VCaP (cell line): ENCODE results near the gene ADD2.
A peak's percentile ranks its signal among the peaks of the same experiment; 100 is the strongest.

Experiments
- H3K27ac ChIP-seq: fragments of 450-650 bp; 2 replicates; pipeline ENCODE4 v1.5.1; 2017
- TF ChIP-seq, protein P1 (sequence below): fragments of 450-650 bp; conservative IDR thresholded peaks from 2 replicates; pipeline ENCODE4 v1.5.1; 2017; ENCODE audit warnings: mild to moderate bottlenecking, moderate library complexity

ADD2 gene

DNA sequence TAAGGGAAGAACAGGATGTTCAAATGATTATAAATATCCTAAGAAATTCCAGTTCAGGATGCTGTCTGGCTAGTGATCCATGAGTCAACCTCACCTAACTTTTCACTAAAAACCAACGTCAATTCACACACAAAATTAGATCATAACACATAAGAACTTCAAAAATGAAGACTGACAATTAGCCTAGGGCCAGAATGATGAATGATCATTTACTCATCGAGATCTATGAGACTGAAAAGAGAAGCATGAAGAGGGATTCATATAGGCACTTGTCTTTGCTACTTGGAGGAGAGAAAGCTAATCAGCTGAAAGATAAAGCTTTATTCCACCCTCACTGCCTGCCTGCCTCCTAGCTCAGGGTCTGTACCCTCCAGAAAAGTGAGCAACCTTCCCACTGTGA is 29.8 kb downstream of the ADD2 start:
- TF ChIP-seq, protein P1, sequence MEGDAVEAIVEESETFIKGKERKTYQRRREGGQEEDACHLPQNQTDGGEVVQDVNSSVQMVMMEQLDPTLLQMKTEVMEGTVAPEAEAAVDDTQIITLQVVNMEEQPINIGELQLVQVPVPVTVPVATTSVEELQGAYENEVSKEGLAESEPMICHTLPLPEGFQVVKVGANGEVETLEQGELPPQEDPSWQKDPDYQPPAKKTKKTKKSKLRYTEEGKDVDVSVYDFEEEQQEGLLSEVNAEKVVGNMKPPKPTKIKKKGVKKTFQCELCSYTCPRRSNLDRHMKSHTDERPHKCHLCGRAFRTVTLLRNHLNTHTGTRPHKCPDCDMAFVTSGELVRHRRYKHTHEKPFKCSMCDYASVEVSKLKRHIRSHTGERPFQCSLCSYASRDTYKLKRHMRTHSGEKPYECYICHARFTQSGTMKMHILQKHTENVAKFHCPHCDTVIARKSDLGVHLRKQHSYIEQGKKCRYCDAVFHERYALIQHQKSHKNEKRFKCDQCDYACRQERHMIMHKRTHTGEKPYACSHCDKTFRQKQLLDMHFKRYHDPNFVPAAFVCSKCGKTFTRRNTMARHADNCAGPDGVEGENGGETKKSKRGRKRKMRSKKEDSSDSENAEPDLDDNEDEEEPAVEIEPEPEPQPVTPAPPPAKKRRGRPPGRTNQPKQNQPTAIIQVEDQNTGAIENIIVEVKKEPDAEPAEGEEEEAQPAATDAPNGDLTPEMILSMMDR = no peak
- H3K27ac ChIP-seq = peak overlapping the region; percentile 34; the same call in 1 of the 2 replicates

DNA sequence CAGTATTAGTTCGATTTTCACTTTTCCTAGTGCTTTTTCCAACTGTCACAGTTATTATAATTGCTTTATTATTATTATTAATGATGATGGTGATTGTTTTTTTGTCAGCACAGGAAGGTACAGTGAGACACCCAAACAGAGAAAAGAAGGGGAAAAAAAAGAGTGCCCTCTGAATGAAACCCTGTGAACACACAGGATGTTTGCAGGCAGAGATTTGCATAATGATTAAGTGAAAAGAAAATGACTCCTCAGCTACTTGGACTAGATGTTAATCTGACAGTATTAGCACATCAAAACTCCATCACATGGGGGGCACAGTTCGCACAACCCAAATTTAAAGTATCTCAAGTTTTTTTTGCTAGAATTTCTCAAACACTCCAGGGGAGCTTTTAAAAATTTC is 32.9 kb downstream of the ADD2 start:
- H3K27ac ChIP-seq = no peak overlapping the region
- TF ChIP-seq, protein P1 = no peak

DNA sequence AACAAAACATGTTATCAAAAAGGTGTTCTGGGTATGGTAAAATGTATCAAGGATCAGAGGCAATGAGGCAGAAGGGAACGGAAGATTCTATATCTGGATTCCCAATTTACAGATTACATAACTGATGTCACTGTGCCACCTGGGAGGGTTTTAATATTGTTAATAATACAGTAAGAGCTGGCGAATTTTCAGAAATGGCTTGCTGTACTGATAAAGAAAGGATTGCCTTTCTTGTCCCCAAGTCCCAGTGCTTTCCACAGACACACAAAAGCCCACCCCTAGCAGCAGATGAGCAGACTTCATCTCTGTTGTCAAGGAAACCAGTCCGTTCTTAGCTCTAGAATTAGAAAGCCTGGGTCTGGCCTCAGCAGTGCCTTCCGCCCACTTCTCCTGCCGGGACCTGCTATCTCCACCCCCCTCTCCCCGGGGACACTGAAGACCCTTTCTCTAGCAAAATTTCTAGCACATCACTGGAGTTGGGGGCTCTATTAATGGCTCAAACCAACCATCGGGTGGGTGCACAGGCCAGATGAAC is 34.3 kb downstream of the ADD2 start:
- TF ChIP-seq, protein P1 = no peak
- no peak overlapping the region for H3K27ac ChIP-seq

DNA sequence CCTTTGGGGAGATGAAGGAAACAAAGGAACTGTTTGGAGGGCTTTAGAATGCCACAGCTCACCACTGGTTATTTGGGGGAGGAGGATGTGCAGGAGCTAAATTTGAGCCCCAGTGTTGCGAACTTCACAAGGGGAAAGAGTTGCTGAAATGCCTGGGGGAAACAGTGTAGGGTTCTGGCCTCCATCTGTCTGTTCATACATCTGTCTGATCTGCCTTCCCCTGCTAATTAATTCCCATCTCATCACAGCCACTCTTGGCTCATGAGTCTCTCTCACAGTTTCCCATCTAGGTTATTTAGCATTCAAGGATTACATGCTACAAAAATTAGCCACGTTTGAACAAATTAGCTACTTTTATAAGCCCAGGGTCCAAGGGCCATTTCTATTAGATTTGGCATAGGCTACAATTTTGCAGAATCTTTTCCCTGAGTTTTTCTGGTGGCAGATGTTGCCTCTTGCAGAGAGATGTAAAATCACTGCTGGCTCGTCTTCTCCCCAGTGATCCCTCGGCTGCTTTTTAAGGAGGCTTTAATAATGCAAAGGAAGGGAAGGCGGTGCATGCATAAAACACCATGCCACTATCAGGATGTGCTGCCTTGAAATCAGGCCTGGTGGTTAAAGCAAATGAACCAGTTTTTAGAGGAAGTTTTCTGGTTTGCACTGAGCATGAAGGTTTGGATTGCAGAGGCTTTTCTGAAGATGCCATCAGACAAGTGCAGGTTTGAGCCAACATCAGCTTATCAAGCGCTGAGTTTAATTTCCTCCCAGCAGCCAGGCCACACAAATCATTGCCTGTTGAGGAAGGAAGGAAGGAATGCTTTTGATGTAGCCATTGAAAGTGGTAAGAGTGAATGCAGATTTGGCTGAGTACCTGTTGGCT is 35.0 kb downstream of the ADD2 start:
- TF ChIP-seq, protein P1 = no peak
- no peak overlapping the region for H3K27ac ChIP-seq

DNA sequence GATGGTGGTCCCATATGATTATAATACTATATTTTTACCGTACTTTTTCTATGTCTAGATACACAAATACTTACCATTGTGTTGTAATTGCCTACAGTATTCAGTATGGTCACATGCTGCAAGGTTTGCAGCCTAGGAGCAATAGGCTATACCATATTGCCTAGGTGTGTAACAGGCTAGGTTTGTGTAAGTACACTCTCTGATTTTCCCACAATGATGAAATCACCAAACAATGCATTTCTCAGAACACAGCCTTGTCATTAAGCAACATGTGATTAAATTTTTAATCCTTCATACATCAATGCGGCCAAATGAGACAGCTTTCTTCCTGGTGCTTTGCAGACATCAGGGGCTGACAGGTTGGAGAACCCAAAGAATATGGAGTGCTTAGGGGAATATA is 37.3 kb downstream of the ADD2 start:
- H3K27ac ChIP-seq = no peak overlapping the region
- TF ChIP-seq, protein P1 = no peak

DNA sequence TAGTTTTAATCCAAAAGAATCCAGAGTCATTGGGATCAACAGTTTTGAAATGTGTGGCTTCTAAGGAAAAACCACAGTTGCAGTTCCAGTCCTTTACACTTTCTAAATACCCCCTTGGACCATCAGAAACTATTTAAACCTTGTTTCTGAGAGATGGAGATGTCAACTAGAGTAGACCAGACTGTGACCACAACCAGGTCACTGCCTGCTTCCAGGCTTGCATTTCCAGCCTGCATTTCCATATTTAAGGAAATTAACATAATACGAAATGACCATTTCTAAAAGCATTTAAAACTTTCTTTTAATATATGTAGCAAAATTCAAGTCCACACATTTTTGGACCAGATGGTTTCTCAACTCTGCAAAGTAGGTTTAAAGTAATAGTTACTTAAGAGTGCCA is 38.4 kb downstream of the ADD2 start:
- H3K27ac ChIP-seq = no peak overlapping the region
- TF ChIP-seq, protein P1 = no peak

DNA sequence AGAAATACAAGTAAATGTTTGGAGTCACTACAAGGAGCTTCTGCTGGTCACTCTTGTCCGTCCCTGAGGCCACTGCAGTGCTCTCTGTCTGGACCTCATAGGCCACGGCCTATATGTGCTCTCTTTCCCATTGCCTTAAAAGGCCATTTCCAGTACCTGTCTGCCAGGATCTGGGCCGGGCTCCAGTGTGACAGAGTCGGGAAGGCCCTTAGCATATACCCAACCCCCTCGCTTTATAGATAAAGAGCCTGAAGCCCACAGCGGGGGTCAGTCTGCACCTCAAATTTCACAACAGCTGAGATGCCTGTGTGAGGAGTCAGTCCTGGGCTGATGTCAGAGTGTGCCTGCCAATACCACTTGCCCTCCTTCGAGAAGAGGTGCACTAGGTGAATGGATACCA is 39.9 kb downstream of the ADD2 start:
- TF ChIP-seq, protein P1 = no peak
- no peak overlapping the region for H3K27ac ChIP-seq
